Measurements from ENCODE around the gene C11orf24. TPM values are rescaled to one million over a fixed set of nuclear protein-coding genes. Genes with fewer than 3 reads are reported as not detected.

The C11orf24 gene
- total and polyA plus RNA-seq, 9 of the 15 experiments (the other 6 are each of a cell fraction or from before 2014, with no cell fraction given): 2.0 to 65.2 (median 32.5) TPM

DNA sequence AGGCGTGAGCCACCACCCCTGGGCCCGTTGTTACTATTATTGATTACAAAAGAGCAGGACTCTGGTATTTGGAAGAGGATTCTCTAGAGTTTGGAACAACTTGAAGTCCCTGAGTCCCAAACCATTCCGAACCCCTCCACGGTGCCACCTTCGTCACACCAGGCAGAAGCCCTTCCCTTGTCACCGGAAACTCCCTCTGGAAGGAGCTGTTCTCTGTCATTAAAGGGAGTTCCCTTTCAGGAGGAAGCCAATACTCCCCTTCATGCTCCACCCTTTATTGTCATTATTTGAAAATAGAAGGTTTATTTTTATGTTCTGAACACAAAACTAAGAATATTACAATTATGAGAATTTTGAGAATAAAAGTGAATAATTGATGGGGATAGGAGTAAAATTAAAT, 5.1 kb upstream of the C11orf24 start:
- intact Hi-C loops (cut with micrococcal nuclease) (no loop called here), in situ Hi-C loops (cut with MboI) (no loop called here)
- ATAC-seq (no peak), FAIRE-seq (no peak), DNase-seq (ENCODE audit: extremely low read depth in 1 of 4, low spot score in 3 of 4) (no peak)
- ChIA-PET CTCF (ENCODE audit: low intra/inter-chr PET ratio) (no interaction called here), POLR2A (no interaction called here)
- no peaks in the 10 kb centered on the region for H3K9me1 ChIP-seq (ENCODE audit: control insufficient read depth, insufficient read depth, low read length)
- WGBS (ENCODE audit: insufficient coverage, low coverage, missing lambda C conversion rate): 90% methylated on average over 6 of the region's 6 CpGs
- no peak for TF ChIP-seq RBBP5 (IDR thresholded peaks at IDR 0.05; ENCODE audit: borderline replicate concordance, insufficient read depth, low read length, poor library complexity, severe bottlenecking)
- no peak overlapping the region for H3K4me2 ChIP-seq (ENCODE audit: insufficient read depth, low read length)
- no peaks in the 10 kb centered on the region for H3K27me3 ChIP-seq (ENCODE audit: control insufficient read depth in 2 of 2, insufficient read depth in 2 of 2, low read length in 2 of 2)
- no peaks in the 10 kb centered on the region for H3K9me3 ChIP-seq (replicated peaks; ENCODE audit: control insufficient read depth, insufficient read depth, low read depth, low read length)
- peaks cover 10% of the 10 kb centered on the region for H3K79me2 ChIP-seq (ENCODE audit: control insufficient read depth, insufficient read depth, low read length)
- no peak overlapping the region for H3K9ac ChIP-seq (ENCODE audit: insufficient read depth in 1 of 2, low read depth in 2 of 2, low read length in 2 of 2)
- no peaks in the 10 kb centered on the region for H4K20me1 ChIP-seq (replicated peaks; ENCODE audit: control insufficient read depth, insufficient read depth, low read length)
- no TSS peak for BruUV-seq (replicated peaks)
- H3K36me3 ChIP-seq (ENCODE audit: control insufficient read depth, insufficient read depth, low read length): 0 out of 3 replicates have a peak, but pooled peaks cover 2% of the 10 kb centered on the region
- no peak overlapping the region for H2AFZ ChIP-seq (ENCODE audit: low read depth, low read length)
- H3K4me3 ChIP-seq: no peak overlapping the region
- H3K4me1 ChIP-seq (replicated peaks in 1 of 2; ENCODE audit: control insufficient read depth in 2 of 2, insufficient read depth in 2 of 2, low read length in 2 of 2): peaks cover 5 to 11% of the 10 kb centered on the region in 2 experiments; a peak in 4 of 5 replicates
- no peak overlapping the region for H3K27ac ChIP-seq (ENCODE audit: extremely low read depth, low read depth, low read length)

DNA sequence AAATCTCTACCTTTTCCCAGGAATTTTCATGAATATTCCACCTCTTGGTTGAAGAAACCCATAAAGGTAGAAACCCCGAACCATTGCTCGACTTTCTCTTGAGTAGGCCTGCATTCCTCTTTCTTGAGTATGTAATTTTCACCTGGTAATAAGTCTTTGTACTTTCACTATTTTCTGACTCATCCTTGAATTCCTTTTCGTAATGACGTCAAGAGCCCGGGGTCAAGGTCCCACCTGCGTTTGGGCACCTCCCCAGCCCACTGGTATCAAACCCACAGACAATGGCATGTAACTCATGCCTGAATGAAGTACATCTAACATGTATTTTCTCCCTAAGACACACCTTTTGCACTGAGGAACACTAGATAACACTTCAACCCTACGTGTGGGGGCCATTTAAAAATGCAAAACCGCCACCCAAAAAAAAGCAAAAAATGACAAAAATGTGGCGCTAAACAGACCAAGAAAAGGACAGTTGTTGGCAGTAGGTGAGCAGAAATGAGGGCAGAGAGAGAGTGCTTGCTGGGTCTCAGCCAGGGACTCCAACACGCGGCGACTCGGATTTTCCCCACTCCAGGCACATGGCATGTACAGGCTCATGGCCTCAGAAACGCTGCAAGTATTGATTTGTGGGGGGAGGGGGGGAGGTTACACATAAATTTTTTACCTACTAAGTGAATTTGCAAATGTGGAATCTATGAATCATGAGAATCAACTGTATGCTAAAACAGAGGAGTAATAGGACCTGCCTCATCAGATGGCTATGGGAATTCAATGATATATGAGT, 4.1 kb upstream of the C11orf24 start:
- no peak for FAIRE-seq
- intact Hi-C loops (cut with micrococcal nuclease) (no loop called here), in situ Hi-C loops (cut with MboI) (no loop called here)
- no peak overlapping the region for H3K4me2 ChIP-seq (ENCODE audit: insufficient read depth, low read length)
- POLR2A ChIA-PET: interaction anchor here (0.6 kb wide), 1 partner anchor 611 kb away, joined by 3 read pairs; no protein-coding TSS in a partner anchor
- WGBS (ENCODE audit: insufficient coverage, low coverage, missing lambda C conversion rate): 84% methylated on average over 14 of the region's 14 CpGs
- no TSS peak for BruUV-seq (replicated peaks)
- peaks cover 19% of the 10 kb centered on the region for H3K79me2 ChIP-seq (ENCODE audit: control insufficient read depth, insufficient read depth, low read length)
- H3K27ac ChIP-seq (ENCODE audit: extremely low read depth, low read depth, low read length): no peak overlapping the region
- H3K4me1 ChIP-seq (replicated peaks in 1 of 2; ENCODE audit: control insufficient read depth in 2 of 2, insufficient read depth in 2 of 2, low read length in 2 of 2): peaks cover 5 to 9% of the 10 kb centered on the region in 2 experiments; a peak in 4 of 5 replicates
- no peak for DNase-seq (ENCODE audit: extremely low read depth in 1 of 4, low spot score in 3 of 4)
- H3K9me1 ChIP-seq (ENCODE audit: control insufficient read depth, insufficient read depth, low read length): no peaks in the 10 kb centered on the region
- no peaks in the 10 kb centered on the region for H3K9me3 ChIP-seq (replicated peaks; ENCODE audit: control insufficient read depth, insufficient read depth, low read depth, low read length)
- peaks cover 2% of the 10 kb centered on the region; the same call in 1 of the 3 replicates for H3K36me3 ChIP-seq (ENCODE audit: control insufficient read depth, insufficient read depth, low read length)
- H2AFZ ChIP-seq (ENCODE audit: low read depth, low read length): no peak overlapping the region
- H3K4me3 ChIP-seq: no peak overlapping the region
- ATAC-seq: no peak
- H4K20me1 ChIP-seq (replicated peaks; ENCODE audit: control insufficient read depth, insufficient read depth, low read length): no peaks in the 10 kb centered on the region
- H3K9ac ChIP-seq (ENCODE audit: insufficient read depth in 1 of 2, low read depth in 2 of 2, low read length in 2 of 2): no peak overlapping the region
- CTCF ChIA-PET (ENCODE audit: low intra/inter-chr PET ratio): no interaction called here
- H3K27me3 ChIP-seq (ENCODE audit: control insufficient read depth in 2 of 2, insufficient read depth in 2 of 2, low read length in 2 of 2): no peaks in the 10 kb centered on the region
- TF ChIP-seq ZBTB33 (CRISPR knock-in tag; IDR thresholded peaks at IDR 0.05): peak; percentile 96
- TF ChIP-seq POLR2H (tag; IDR thresholded peaks at IDR 0.05; ENCODE audit: low read depth): no peak
